ENCODE data around the gene C11orf86. TPM values are rescaled to one million over a fixed set of nuclear protein-coding genes. Genes with fewer than 3 reads are reported as not detected.

The C11orf86 gene
- total RNA-seq, 1 experiment from 2014 or later, result not detected

GRCh38 chr11:66992041-66992440 lies 16.9 kb downstream of the C11orf86 start:
- no peak overlapping the region for H3K4me3 ChIP-seq (ENCODE audit: low read depth, low read length, poor library complexity, severe bottlenecking)
- no peaks in the 10 kb centered on the region for H3K36me3 ChIP-seq (ENCODE audit: insufficient read depth, low read length, poor library complexity, severe bottlenecking)
- no TSS peak for BruUV-seq (replicated peaks)
- POLR2A ChIA-PET (ENCODE audit: low non-redundant PET), result no interaction called here
- CTCF ChIA-PET, result no interaction called here
- no peaks in the 10 kb centered on the region for H3K9me3 ChIP-seq (ENCODE audit: low read depth, low read length, poor library complexity, severe bottlenecking)
- DNase-seq (ENCODE audit: low spot score), result no peak
- H3K27ac ChIP-seq (ENCODE audit: low read depth, low read length, poor library complexity, severe bottlenecking), result no peak overlapping the region
- TF ChIP-seq, protein P1, sequence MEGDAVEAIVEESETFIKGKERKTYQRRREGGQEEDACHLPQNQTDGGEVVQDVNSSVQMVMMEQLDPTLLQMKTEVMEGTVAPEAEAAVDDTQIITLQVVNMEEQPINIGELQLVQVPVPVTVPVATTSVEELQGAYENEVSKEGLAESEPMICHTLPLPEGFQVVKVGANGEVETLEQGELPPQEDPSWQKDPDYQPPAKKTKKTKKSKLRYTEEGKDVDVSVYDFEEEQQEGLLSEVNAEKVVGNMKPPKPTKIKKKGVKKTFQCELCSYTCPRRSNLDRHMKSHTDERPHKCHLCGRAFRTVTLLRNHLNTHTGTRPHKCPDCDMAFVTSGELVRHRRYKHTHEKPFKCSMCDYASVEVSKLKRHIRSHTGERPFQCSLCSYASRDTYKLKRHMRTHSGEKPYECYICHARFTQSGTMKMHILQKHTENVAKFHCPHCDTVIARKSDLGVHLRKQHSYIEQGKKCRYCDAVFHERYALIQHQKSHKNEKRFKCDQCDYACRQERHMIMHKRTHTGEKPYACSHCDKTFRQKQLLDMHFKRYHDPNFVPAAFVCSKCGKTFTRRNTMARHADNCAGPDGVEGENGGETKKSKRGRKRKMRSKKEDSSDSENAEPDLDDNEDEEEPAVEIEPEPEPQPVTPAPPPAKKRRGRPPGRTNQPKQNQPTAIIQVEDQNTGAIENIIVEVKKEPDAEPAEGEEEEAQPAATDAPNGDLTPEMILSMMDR (conservative IDR thresholded peaks at IDR 0.05; ENCODE audit: low read depth, low read length), result no peak
- TF ChIP-seq EZH2 (IDR thresholded peaks at IDR 0.05; ENCODE audit: borderline replicate concordance, low read depth, low read length, poor library complexity, severe bottlenecking), result no peak
- no peaks in the 10 kb centered on the region for H3K27me3 ChIP-seq (replicated peaks; ENCODE audit: insufficient read depth, low read depth, low read length, poor library complexity)
- intact Hi-C loops (cut with micrococcal nuclease; ENCODE audit: unreplicated experiment), result no loop called here
- H3K4me1 ChIP-seq (ENCODE audit: insufficient read depth, low read length, poor library complexity, severe bottlenecking), result no peaks in the 10 kb centered on the region

- Histone ChIP-seq H3K36me3 (ENCODE audit: insufficient read depth, low read length, poor library complexity, severe bottlenecking) (no peaks in the 10 kb centered on the region), H3K9me3 (ENCODE audit: low read depth, low read length, poor library complexity, severe bottlenecking) (no peaks in the 10 kb centered on the region), H3K27ac (ENCODE audit: low read depth, low read length, poor library complexity, severe bottlenecking) (no peak overlapping the region), H3K4me1 (ENCODE audit: insufficient read depth, low read length, poor library complexity, severe bottlenecking) (no peaks in the 10 kb centered on the region), H3K4me3 (ENCODE audit: low read depth, low read length, poor library complexity, severe bottlenecking) (no peak overlapping the region), H3K27me3 (replicated peaks; ENCODE audit: insufficient read depth, low read depth, low read length, poor library complexity) (no peaks in the 10 kb centered on the region)
- intact Hi-C loops (cut with micrococcal nuclease; ENCODE audit: unreplicated experiment), result no loop called here
- POLR2A ChIA-PET (ENCODE audit: low non-redundant PET), result no interaction called here
- no TSS peak for BruUV-seq (replicated peaks)
- no peak for DNase-seq (ENCODE audit: low spot score)
- no peak for TF ChIP-seq EZH2 (IDR thresholded peaks at IDR 0.05; ENCODE audit: borderline replicate concordance, low read depth, low read length, poor library complexity, severe bottlenecking)
- TF ChIP-seq, protein P1 (conservative IDR thresholded peaks at IDR 0.05; ENCODE audit: low read depth, low read length), result no peak
- CTCF ChIA-PET, result no interaction called here
Observed at GRCh38 chr11:66996609-66997273, 21.6 kb downstream of the C11orf86 start.

DNA sequence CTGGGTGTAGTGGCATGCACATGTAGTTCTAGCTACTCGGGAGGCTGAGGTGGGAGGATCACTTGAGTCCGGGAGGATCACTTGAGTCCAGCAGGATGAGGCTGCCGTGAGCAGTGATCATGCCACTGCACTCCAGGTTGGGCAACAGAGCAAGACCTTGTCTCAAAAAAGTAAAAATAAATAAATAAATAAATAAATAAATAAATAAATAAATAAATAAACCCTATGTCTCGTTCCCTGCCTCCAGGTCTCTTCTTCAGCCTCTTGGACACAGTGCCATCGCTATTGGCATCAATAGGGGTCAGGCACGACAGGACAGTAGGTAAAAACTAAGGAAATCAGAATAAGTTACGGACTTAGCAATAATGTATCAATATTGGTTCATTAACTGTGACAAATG lies 24.5 kb downstream of the C11orf86 start:
- no TSS peak for BruUV-seq (replicated peaks)
- H3K4me3 ChIP-seq (ENCODE audit: low read depth, low read length, poor library complexity, severe bottlenecking), result no peak overlapping the region
- no peaks in the 10 kb centered on the region for H3K27me3 ChIP-seq (replicated peaks; ENCODE audit: insufficient read depth, low read depth, low read length, poor library complexity)
- ChIA-PET CTCF (no interaction called here), POLR2A (ENCODE audit: low non-redundant PET) (no interaction called here)
- no peak for TF ChIP-seq EZH2 (IDR thresholded peaks at IDR 0.05; ENCODE audit: borderline replicate concordance, low read depth, low read length, poor library complexity, severe bottlenecking)
- TF ChIP-seq, protein P1 (conservative IDR thresholded peaks at IDR 0.05; ENCODE audit: low read depth, low read length), result no peak
- no peaks in the 10 kb centered on the region for H3K4me1 ChIP-seq (ENCODE audit: insufficient read depth, low read length, poor library complexity, severe bottlenecking)
- H3K9me3 ChIP-seq (ENCODE audit: low read depth, low read length, poor library complexity, severe bottlenecking), result no peaks in the 10 kb centered on the region
- H3K27ac ChIP-seq (ENCODE audit: low read depth, low read length, poor library complexity, severe bottlenecking), result no peak overlapping the region
- intact Hi-C loops (cut with micrococcal nuclease; ENCODE audit: unreplicated experiment), result no loop called here
- no peak for DNase-seq (ENCODE audit: low spot score)
- H3K36me3 ChIP-seq (ENCODE audit: insufficient read depth, low read length, poor library complexity, severe bottlenecking), result no peaks in the 10 kb centered on the region
